Astrocyte of the spinal cord (primary cell): ENCODE measurements around the gene CCDC181.

Source experiments
- DNase-seq: peaks from one replicate; pipeline ENCODE4 v3.0.0; 2011; ENCODE audit warnings: low read depth, low spot score
- H3K4me3 ChIP-seq: 2 replicates; pipeline ENCODE4 v1.5.1; 2011; ENCODE audit warnings: low read depth, mild to moderate bottlenecking, low read length, moderate library complexity
- in situ Hi-C: cut with HindIII; loops from 2 replicates; pipeline ENCODE4 v1.10.0; 2017; ENCODE audit warnings: low sequenced_read_pairs
- TF ChIP-seq, protein P1 (sequence below): IDR thresholded peaks from 2 replicates; pipeline ENCODE4 v1.5.1; 2012; ENCODE audit warnings: low read depth, mild to moderate bottlenecking, low read length, inconsistent platforms

CCDC181 gene

DNA sequence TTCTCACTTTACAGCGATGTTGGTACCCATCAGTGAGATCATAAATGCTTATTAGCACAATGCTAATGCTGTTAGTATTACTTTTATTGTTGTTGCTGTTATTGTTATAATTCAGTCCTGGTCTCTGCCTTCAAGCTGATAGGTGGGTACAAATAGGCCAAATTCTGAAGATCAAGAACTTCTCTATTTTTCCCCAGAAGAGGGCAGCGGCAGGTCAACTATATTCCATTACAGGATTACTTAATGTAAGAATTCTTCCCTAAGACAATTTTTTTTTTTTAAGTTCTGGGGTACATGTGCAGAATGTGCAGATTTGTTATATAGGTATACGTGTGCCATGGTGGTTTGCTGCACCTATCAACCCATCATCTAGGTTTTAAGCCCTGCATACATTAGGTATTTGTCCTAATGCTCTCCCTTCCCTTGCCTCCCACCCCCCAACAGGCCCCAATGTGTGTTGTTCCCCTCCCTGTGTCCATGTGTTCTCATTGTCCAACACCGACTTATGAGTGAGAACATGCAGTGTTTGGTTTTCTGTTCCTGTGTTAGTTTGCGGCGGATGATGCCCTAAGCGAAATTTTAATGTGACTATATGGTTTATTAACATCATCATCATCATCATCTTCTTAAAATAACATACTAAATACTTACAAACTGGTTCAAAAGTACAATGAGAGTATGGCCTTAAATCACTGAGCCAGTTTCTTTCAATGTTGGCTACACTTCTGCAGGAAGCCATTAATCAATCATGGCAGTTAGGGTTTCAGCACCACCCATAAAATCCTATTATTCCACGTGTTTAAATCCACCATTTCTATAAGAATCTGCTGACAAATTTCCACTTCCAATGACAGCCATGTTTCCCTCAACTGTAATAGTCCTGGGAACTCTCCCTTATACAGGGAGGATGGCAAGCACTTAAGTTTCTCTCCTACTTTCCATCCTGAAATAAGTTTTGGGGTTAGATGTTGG is 39.3 kb upstream of the CCDC181 start:
- TF ChIP-seq, protein P1, sequence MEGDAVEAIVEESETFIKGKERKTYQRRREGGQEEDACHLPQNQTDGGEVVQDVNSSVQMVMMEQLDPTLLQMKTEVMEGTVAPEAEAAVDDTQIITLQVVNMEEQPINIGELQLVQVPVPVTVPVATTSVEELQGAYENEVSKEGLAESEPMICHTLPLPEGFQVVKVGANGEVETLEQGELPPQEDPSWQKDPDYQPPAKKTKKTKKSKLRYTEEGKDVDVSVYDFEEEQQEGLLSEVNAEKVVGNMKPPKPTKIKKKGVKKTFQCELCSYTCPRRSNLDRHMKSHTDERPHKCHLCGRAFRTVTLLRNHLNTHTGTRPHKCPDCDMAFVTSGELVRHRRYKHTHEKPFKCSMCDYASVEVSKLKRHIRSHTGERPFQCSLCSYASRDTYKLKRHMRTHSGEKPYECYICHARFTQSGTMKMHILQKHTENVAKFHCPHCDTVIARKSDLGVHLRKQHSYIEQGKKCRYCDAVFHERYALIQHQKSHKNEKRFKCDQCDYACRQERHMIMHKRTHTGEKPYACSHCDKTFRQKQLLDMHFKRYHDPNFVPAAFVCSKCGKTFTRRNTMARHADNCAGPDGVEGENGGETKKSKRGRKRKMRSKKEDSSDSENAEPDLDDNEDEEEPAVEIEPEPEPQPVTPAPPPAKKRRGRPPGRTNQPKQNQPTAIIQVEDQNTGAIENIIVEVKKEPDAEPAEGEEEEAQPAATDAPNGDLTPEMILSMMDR, result peak; percentile 41
- in situ Hi-C loops, result no loop called here
- peak; percentile 61 for DNase-seq
- H3K4me3 ChIP-seq, result no peak overlapping the region

DNA sequence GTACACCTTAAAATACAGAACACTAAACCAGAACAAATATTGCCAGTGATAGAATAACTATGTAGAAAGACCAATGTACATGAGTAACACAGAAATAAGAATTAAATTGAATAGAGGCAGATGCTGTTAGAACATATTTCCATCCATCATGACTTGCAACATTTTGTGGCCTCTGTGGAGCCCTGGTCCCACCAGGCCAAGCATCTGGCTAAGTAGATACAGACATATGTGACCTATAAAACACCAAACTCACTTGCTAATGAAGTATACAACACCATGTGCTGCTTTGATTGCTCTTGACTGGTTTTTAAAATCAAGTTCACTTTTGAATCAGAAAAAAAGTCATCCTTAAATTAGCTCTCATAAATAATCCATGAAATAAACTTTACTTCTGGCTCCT is 38.0 kb upstream of the CCDC181 start:
- no peak overlapping the region for H3K4me3 ChIP-seq
- TF ChIP-seq, protein P1, result no peak
- DNase-seq, result no peak
- in situ Hi-C loops, result no loop called here

DNA sequence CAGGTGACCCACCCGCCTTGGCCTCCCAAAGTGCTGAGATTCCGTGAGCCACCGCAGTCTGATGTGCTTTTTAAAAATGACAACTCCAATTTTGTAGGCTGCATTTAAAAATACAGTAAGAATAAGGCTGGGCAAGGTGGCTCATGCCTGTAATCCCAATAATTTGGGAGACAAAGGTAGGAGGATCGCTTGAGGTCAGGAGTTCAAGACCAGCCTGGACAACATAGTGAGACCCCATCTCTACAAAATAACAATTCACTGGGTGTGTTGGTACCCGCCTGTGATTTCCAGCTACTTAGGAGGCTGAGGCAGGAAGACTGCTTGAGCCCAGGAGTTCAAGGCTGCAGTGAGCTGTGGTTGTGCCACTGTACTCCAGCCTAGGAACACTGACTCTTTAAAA is 35.1 kb upstream of the CCDC181 start:
- H3K4me3 ChIP-seq, result no peak overlapping the region
- in situ Hi-C loops, result no loop called here
- TF ChIP-seq, protein P1, result no peak
- no peak for DNase-seq

DNA sequence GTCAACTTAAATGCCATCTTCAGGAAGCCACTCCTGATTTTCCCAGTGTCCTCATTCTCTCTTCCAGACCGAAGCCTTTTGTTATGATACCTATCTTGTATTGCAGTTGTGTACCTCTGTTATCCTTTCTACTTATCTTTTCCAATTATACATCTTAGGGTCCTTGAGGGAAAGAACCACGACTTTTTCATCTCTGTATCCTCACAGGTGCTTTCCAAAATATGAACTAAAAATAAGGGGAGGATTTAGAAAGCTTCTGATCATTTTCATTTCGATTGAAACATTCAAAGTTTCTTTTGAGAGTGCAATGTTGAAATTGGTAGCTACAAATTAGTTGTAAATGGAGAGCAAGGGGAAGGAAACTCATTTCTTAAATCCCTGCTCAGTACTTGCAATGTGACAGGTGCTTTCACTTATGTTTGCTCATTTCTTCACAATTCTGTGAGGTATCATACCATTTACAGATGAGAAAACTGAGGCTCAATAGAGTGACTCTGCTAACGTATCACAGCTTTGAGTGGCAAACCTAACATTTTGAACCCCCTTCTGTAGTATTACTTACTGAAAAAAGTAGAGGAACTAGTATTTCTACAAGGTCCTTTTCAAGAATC is 34.2 kb upstream of the CCDC181 start:
- in situ Hi-C loops, result no loop called here
- TF ChIP-seq, protein P1, result no peak
- DNase-seq, result no peak
- H3K4me3 ChIP-seq, result no peak overlapping the region

DNA sequence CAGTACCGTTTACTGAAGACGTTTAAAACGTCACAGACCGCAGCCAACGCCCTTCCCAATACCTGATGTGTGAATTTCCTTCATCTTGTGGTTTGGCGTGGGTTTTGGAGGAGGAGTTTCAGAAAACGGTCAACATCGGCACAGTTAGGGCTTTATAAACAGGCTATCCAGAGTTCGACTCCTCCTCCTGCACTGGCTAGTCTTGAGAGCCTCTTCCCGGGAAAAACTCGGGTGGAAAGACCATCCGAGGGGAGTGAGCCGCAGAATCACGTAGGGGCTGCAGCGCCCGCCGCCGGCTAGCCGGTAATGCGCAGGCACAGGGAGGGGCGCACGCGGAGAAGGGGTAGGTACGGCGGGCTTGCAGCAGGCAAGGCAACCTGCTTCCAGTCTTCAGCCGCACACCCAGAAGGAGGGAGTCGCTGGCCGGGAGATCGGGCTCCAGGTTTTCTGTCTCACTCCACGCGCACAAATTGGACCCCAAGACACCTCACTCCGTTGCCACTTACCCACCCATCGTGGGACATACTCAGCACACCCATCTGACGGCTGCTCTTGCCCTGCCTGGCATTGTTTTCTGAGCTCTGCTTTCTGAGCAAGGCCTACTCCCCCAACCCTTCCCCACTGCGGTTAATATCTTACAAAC is 33.0 kb upstream of the CCDC181 start:
- TF ChIP-seq, protein P1, result no peak
- H3K4me3 ChIP-seq, result peak overlapping the region; percentile 41
- in situ Hi-C loops, result no loop called here
- DNase-seq, result peak; percentile 66

DNA sequence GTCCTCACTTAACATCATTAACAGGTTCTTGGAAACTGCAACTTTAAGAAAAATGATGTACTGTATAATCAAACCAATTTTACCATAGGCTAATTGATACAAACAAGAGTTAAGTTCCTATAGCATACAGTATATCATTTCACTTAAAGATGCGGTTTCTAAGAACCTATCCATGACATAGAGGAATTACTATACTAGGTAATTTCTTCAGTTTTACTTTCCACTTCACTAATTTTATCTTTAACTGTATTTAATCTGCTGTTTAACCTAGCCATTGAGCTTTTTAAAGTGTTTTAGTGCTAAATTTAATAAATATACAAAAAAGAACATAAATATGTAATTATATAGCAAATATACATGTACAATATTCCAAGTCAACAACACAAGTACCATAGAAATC is 30.2 kb upstream of the CCDC181 start:
- H3K4me3 ChIP-seq, result no peak overlapping the region
- TF ChIP-seq, protein P1, result no peak
- no peak for DNase-seq
- in situ Hi-C loops, result no loop called here
